H9 (cell line): ENCODE measurements around the gene LHFPL2. TPM values are rescaled to one million over a fixed set of nuclear protein-coding genes. Genes with fewer than 3 reads are reported as not detected.

ENCODE experiments used
- DNase-seq: peaks from one replicate; pipeline ENCODE4 v3.0.0-alpha.2; 2017
- H2AFZ ChIP-seq: one replicate; pipeline ENCODE4 v1.6.1; 2013; ENCODE audit warnings: mild to moderate bottlenecking, low read length, control low read depth, moderate library complexity
- H2AK5ac ChIP-seq: 2 replicates; pipeline ENCODE4 v1.6.1; 2013; ENCODE audit warnings: low read length, control low read depth, mixed read lengths; ENCODE audit not compliant: insufficient read length
- H2BK120ac ChIP-seq: one replicate; pipeline ENCODE4 v1.6.1; 2013; ENCODE audit warnings: low read depth, mild to moderate bottlenecking, low read length, control low read depth, inconsistent platforms; ENCODE audit not compliant: poor library complexity, severe bottlenecking
- H2BK12ac ChIP-seq: 2 replicates; pipeline ENCODE4 v1.6.1; 2013; ENCODE audit warnings: low read length, control low read depth, mixed read lengths, low read depth; ENCODE audit not compliant: insufficient read length
- H2BK15ac ChIP-seq: 2 replicates; pipeline ENCODE4 v1.6.1; 2013; ENCODE audit warnings: low read depth, low read length, control low read depth
- H2BK20ac ChIP-seq: one replicate; pipeline ENCODE4 v1.6.1; 2013; ENCODE audit warnings: low read depth, mild to moderate bottlenecking, low read length, control low read depth, inconsistent platforms; ENCODE audit not compliant: poor library complexity, severe bottlenecking
- H2BK5ac ChIP-seq: 2 replicates; pipeline ENCODE4 v1.6.1; 2013; ENCODE audit warnings: low read length, control low read depth, mixed read lengths; ENCODE audit not compliant: insufficient read length
- H3K14ac ChIP-seq: 2 replicates; pipeline ENCODE4 v1.6.1; 2013; ENCODE audit warnings: low read length, control low read depth; ENCODE audit not compliant: insufficient read depth
- H3K18ac ChIP-seq: 2 replicates; pipeline ENCODE4 v1.6.1; 2013; ENCODE audit warnings: low read depth, mild to moderate bottlenecking, mixed read lengths, low read length, control low read depth; ENCODE audit not compliant: insufficient read length
- H3K23ac ChIP-seq: 2 replicates; pipeline ENCODE4 v1.6.1; 2013; ENCODE audit warnings: low read length, control low read depth, mixed read lengths, low read depth; ENCODE audit not compliant: insufficient read length
- H3K23me2 ChIP-seq: 2 replicates; pipeline ENCODE4 v1.6.1; 2013; ENCODE audit warnings: low read depth, mild to moderate bottlenecking, mixed read lengths, low read length, control low read depth; ENCODE audit not compliant: insufficient read length, poor library complexity, severe bottlenecking
- H3K27ac ChIP-seq: 2 replicates; pipeline ENCODE4 v1.5.1; 2013; ENCODE audit warnings: low read length, control low read depth, mixed read lengths, low read depth; ENCODE audit not compliant: insufficient read length
- H3K27me3 ChIP-seq: 2 replicates; pipeline ENCODE4 v1.6.1; 2013; ENCODE audit warnings: low read length, control low read depth, inconsistent platforms; ENCODE audit not compliant: insufficient read depth
- H3K4ac ChIP-seq: 2 replicates; pipeline ENCODE4 v1.6.1; 2013; ENCODE audit warnings: low read depth, mild to moderate bottlenecking, control low read depth, inconsistent platforms, low read length, moderate library complexity
- H3K4me1 ChIP-seq: 2 replicates; pipeline ENCODE4 v1.6.1; 2013; ENCODE audit warnings: low read length, control low read depth, inconsistent platforms; ENCODE audit not compliant: insufficient read depth
- H3K4me2 ChIP-seq: 2 replicates; pipeline ENCODE4 v1.6.1; 2013; ENCODE audit warnings: low read length, control low read depth, mixed read lengths; ENCODE audit not compliant: insufficient read length, insufficient read depth
- H3K56ac ChIP-seq: 2 replicates; pipeline ENCODE4 v1.6.1; 2013; ENCODE audit warnings: low read depth, mild to moderate bottlenecking, mixed read lengths, low read length, control low read depth; ENCODE audit not compliant: insufficient read length
- H3K79me1 ChIP-seq: 2 replicates; pipeline ENCODE4 v1.6.1; 2013; ENCODE audit warnings: low read depth, mild to moderate bottlenecking, moderate library complexity, low read length, control low read depth, inconsistent platforms; ENCODE audit not compliant: insufficient read depth, poor library complexity, severe bottlenecking
- H3K79me2 ChIP-seq: 2 replicates; pipeline ENCODE4 v1.6.1; 2013; ENCODE audit warnings: low read length, control low read depth, inconsistent platforms; ENCODE audit not compliant: insufficient read depth
- H3K9ac ChIP-seq: 2 replicates; pipeline ENCODE4 v1.6.1; 2013; ENCODE audit warnings: low read length, control low read depth, mixed read lengths; ENCODE audit not compliant: insufficient read length; ENCODE audit errors: extremely low read depth
- H3K9me3 ChIP-seq: one replicate; pipeline ENCODE4 v1.6.1; 2013; ENCODE audit warnings: low read depth, low read length, inconsistent platforms; ENCODE audit not compliant: control insufficient read depth
- H3T11ph ChIP-seq: one replicate; pipeline ENCODE4 v1.6.1; 2013; ENCODE audit warnings: mild to moderate bottlenecking, low read length, control low read depth, inconsistent platforms
- H4K20me1 ChIP-seq: one replicate; pipeline ENCODE4 v1.6.1; 2013; ENCODE audit not compliant: control insufficient read depth, insufficient read length, insufficient read depth
- H4K5ac ChIP-seq: 2 replicates; pipeline ENCODE4 v1.6.1; 2013; ENCODE audit warnings: low read depth, mild to moderate bottlenecking, mixed read lengths, low read length, control low read depth; ENCODE audit not compliant: insufficient read length
- H4K8ac ChIP-seq: replicated peaks from 2 replicates; pipeline ENCODE4 v1.6.1; 2013; ENCODE audit warnings: low read length, control low read depth, mixed read lengths, low read depth; ENCODE audit not compliant: insufficient read length
- H4K91ac ChIP-seq: 2 replicates; pipeline ENCODE4 v1.6.1; 2013; ENCODE audit warnings: low read depth, mild to moderate bottlenecking, moderate library complexity, mixed read lengths, low read length, control low read depth; ENCODE audit not compliant: insufficient read length
- H3K27ac Mint-ChIP-seq, 3 experiments: 2 replicates in 2 of 3; 3 replicates in 1 of 3; pipeline ENCODE4 v1.8.0; 2020 to 2021; ENCODE audit warnings: mixed read lengths in 3 of 3, mild to moderate bottlenecking in 1 of 3, moderate library complexity in 1 of 3
- H3K27me3 Mint-ChIP-seq: 2 replicates; pipeline ENCODE4 v1.8.0; 2021; ENCODE audit warnings: low read depth, mild to moderate bottlenecking, moderate library complexity, mixed read lengths
- H3K36me3 Mint-ChIP-seq, 3 experiments: 2 replicates in 2 of 3; 3 replicates in 1 of 3; pipeline ENCODE4 v1.8.0; 2020 to 2021; ENCODE audit warnings: low read depth in 3 of 3, mixed read lengths in 3 of 3; ENCODE audit not compliant: insufficient read depth in 1 of 3
- H3K4me1 Mint-ChIP-seq, 2 experiments: 2 replicates each; pipeline ENCODE4 v1.8.0; 2020; ENCODE audit warnings: mixed read lengths in 2 of 2
- H3K4me3 Mint-ChIP-seq, 2 experiments: 2 replicates in 1 of 2; 3 replicates in 1 of 2; pipeline ENCODE4 v1.8.0; 2020 to 2021; ENCODE audit warnings: mild to moderate bottlenecking in 2 of 2, mixed read lengths in 2 of 2, moderate library complexity in 1 of 2
- H3K9me3 Mint-ChIP-seq, 2 experiments: 2 replicates in 1 of 2; 3 replicates in 1 of 2; pipeline ENCODE4 v1.8.0; 2020; ENCODE audit warnings: mild to moderate bottlenecking in 2 of 2, mixed read lengths in 2 of 2, moderate library complexity in 1 of 2
- CTCF ChIP-seq: fragments of 200-600 bp; sonication (generic); conservative IDR thresholded peaks from 3 replicates; pipeline ENCODE4 v1.8.0; 2021; ENCODE audit warnings: antibody characterized with exemption, mild to moderate bottlenecking
- WGBS: extraction: QIAGEN DNeasy Blood & Tissue Kit; methylation state at CpG from one replicate; pipeline ENCODE4 v1.1.7; 2013; ENCODE audit warnings: missing lambda C conversion rate, low lambda C conversion rate, mixed read lengths; ENCODE audit not compliant: insufficient read length; ENCODE audit errors: extremely low coverage; 5-methylcytosine and 5-hydroxymethylcytosine counted together
- total RNA-seq: library from RNA; stranded (reverse); gene quantifications from 2 replicates; pipeline ENCODE4 v1.2.1, GENCODE V29; 2021

The LHFPL2 gene
- total RNA-seq, 1 experiment from 2014 or later = 26.3 TPM

GRCh38 chr5:78552729-78553342 is 95.7 kb downstream of the LHFPL2 start:
- H3K9ac ChIP-seq = no peak overlapping the region
- no peak overlapping the region for H3K27ac ChIP-seq
- H3K9me3 ChIP-seq = no peaks in the 10 kb centered on the region
- no peak overlapping the region for H3K14ac ChIP-seq
- H3K23ac ChIP-seq = no peak overlapping the region
- H2AK5ac ChIP-seq = no peak overlapping the region
- H3K79me1 ChIP-seq = no peaks in the 10 kb centered on the region
- H2BK15ac ChIP-seq = no peak overlapping the region
- no peak for DNase-seq
- no peaks in the 10 kb centered on the region for H3K4me1 ChIP-seq
- H4K5ac ChIP-seq = no peak overlapping the region
- no peaks in the 10 kb centered on the region for H4K20me1 ChIP-seq
- no peak overlapping the region for H4K8ac ChIP-seq
- Mint-ChIP-seq H3K27me3 (no peaks in the 10 kb centered on the region), H3K4me1 (peaks cover 14 to 25% of the 10 kb centered on the region in 2 experiments), H3K27ac (peak overlapping the region in 2 of 3 experiments; percentile 16 to 49; a peak in 3 of 7 replicates), H3K9me3 (peaks cover 5 to 8% of the 10 kb centered on the region in 2 experiments; a peak in 4 of 5 replicates), H3K4me3 (no peak overlapping the region), H3K36me3 (peaks cover 20 to 36% (median 35%) of the 10 kb centered on the region in 3 experiments)
- no peak overlapping the region for H3K56ac ChIP-seq
- H3K23me2 ChIP-seq = no peaks in the 10 kb centered on the region
- no peak overlapping the region for H2BK5ac ChIP-seq
- WGBS = no CpG with 5 or more reads among the region's 12 CpGs
- no peak overlapping the region for H4K91ac ChIP-seq
- H2AFZ ChIP-seq = no peak overlapping the region
- no peak overlapping the region for H3K4me2 ChIP-seq
- H3K79me2 ChIP-seq = no peaks in the 10 kb centered on the region
- H3K27me3 ChIP-seq = no peaks in the 10 kb centered on the region
- no peak overlapping the region for H3K18ac ChIP-seq
- H2BK20ac ChIP-seq = no peak overlapping the region
- H3T11ph ChIP-seq = no peak overlapping the region
- no peak overlapping the region for H2BK120ac ChIP-seq
- H3K4ac ChIP-seq = no peak overlapping the region
- H2BK12ac ChIP-seq = no peak overlapping the region
- no peak for TF ChIP-seq CTCF
